H9 (cell line): ENCODE data around the gene ATG2A. TPM values are rescaled to one million over a fixed set of nuclear protein-coding genes. Genes with fewer than 3 reads are reported as not detected.

Experiments
- DNase-seq: peaks from one replicate; pipeline ENCODE4 v3.0.0-alpha.2; 2017
- H2AFZ ChIP-seq: one replicate; pipeline ENCODE4 v1.6.1; 2013; ENCODE audit warnings: mild to moderate bottlenecking, low read length, control low read depth, moderate library complexity
- H2AK5ac ChIP-seq: 2 replicates; pipeline ENCODE4 v1.6.1; 2013; ENCODE audit warnings: low read length, control low read depth, mixed read lengths; ENCODE audit not compliant: insufficient read length
- H2BK120ac ChIP-seq: one replicate; pipeline ENCODE4 v1.6.1; 2013; ENCODE audit warnings: low read depth, mild to moderate bottlenecking, low read length, control low read depth, inconsistent platforms; ENCODE audit not compliant: poor library complexity, severe bottlenecking
- H2BK12ac ChIP-seq: 2 replicates; pipeline ENCODE4 v1.6.1; 2013; ENCODE audit warnings: low read length, control low read depth, mixed read lengths, low read depth; ENCODE audit not compliant: insufficient read length
- H2BK15ac ChIP-seq: 2 replicates; pipeline ENCODE4 v1.6.1; 2013; ENCODE audit warnings: low read depth, low read length, control low read depth
- H2BK20ac ChIP-seq: one replicate; pipeline ENCODE4 v1.6.1; 2013; ENCODE audit warnings: low read depth, mild to moderate bottlenecking, low read length, control low read depth, inconsistent platforms; ENCODE audit not compliant: poor library complexity, severe bottlenecking
- H2BK5ac ChIP-seq: 2 replicates; pipeline ENCODE4 v1.6.1; 2013; ENCODE audit warnings: low read length, control low read depth, mixed read lengths; ENCODE audit not compliant: insufficient read length
- H3K14ac ChIP-seq: 2 replicates; pipeline ENCODE4 v1.6.1; 2013; ENCODE audit warnings: low read length, control low read depth; ENCODE audit not compliant: insufficient read depth
- H3K18ac ChIP-seq: 2 replicates; pipeline ENCODE4 v1.6.1; 2013; ENCODE audit warnings: low read depth, mild to moderate bottlenecking, mixed read lengths, low read length, control low read depth; ENCODE audit not compliant: insufficient read length
- H3K23ac ChIP-seq: 2 replicates; pipeline ENCODE4 v1.6.1; 2013; ENCODE audit warnings: low read length, control low read depth, mixed read lengths, low read depth; ENCODE audit not compliant: insufficient read length
- H3K23me2 ChIP-seq: 2 replicates; pipeline ENCODE4 v1.6.1; 2013; ENCODE audit warnings: low read depth, mild to moderate bottlenecking, mixed read lengths, low read length, control low read depth; ENCODE audit not compliant: insufficient read length, poor library complexity, severe bottlenecking
- H3K27ac ChIP-seq: 2 replicates; pipeline ENCODE4 v1.5.1; 2013; ENCODE audit warnings: low read length, control low read depth, mixed read lengths, low read depth; ENCODE audit not compliant: insufficient read length
- H3K27me3 ChIP-seq: 2 replicates; pipeline ENCODE4 v1.6.1; 2013; ENCODE audit warnings: low read length, control low read depth, inconsistent platforms; ENCODE audit not compliant: insufficient read depth
- H3K4ac ChIP-seq: 2 replicates; pipeline ENCODE4 v1.6.1; 2013; ENCODE audit warnings: low read depth, mild to moderate bottlenecking, control low read depth, inconsistent platforms, low read length, moderate library complexity
- H3K4me1 ChIP-seq: 2 replicates; pipeline ENCODE4 v1.6.1; 2013; ENCODE audit warnings: low read length, control low read depth, inconsistent platforms; ENCODE audit not compliant: insufficient read depth
- H3K4me2 ChIP-seq: 2 replicates; pipeline ENCODE4 v1.6.1; 2013; ENCODE audit warnings: low read length, control low read depth, mixed read lengths; ENCODE audit not compliant: insufficient read length, insufficient read depth
- H3K56ac ChIP-seq: 2 replicates; pipeline ENCODE4 v1.6.1; 2013; ENCODE audit warnings: low read depth, mild to moderate bottlenecking, mixed read lengths, low read length, control low read depth; ENCODE audit not compliant: insufficient read length
- H3K79me1 ChIP-seq: 2 replicates; pipeline ENCODE4 v1.6.1; 2013; ENCODE audit warnings: low read depth, mild to moderate bottlenecking, moderate library complexity, low read length, control low read depth, inconsistent platforms; ENCODE audit not compliant: insufficient read depth, poor library complexity, severe bottlenecking
- H3K79me2 ChIP-seq: 2 replicates; pipeline ENCODE4 v1.6.1; 2013; ENCODE audit warnings: low read length, control low read depth, inconsistent platforms; ENCODE audit not compliant: insufficient read depth
- H3K9ac ChIP-seq: 2 replicates; pipeline ENCODE4 v1.6.1; 2013; ENCODE audit warnings: low read length, control low read depth, mixed read lengths; ENCODE audit not compliant: insufficient read length; ENCODE audit errors: extremely low read depth
- H3K9me3 ChIP-seq: one replicate; pipeline ENCODE4 v1.6.1; 2013; ENCODE audit warnings: low read depth, low read length, inconsistent platforms; ENCODE audit not compliant: control insufficient read depth
- H3T11ph ChIP-seq: one replicate; pipeline ENCODE4 v1.6.1; 2013; ENCODE audit warnings: mild to moderate bottlenecking, low read length, control low read depth, inconsistent platforms
- H4K20me1 ChIP-seq: one replicate; pipeline ENCODE4 v1.6.1; 2013; ENCODE audit not compliant: control insufficient read depth, insufficient read length, insufficient read depth
- H4K5ac ChIP-seq: 2 replicates; pipeline ENCODE4 v1.6.1; 2013; ENCODE audit warnings: low read depth, mild to moderate bottlenecking, mixed read lengths, low read length, control low read depth; ENCODE audit not compliant: insufficient read length
- H4K8ac ChIP-seq: replicated peaks from 2 replicates; pipeline ENCODE4 v1.6.1; 2013; ENCODE audit warnings: low read length, control low read depth, mixed read lengths, low read depth; ENCODE audit not compliant: insufficient read length
- H4K91ac ChIP-seq: 2 replicates; pipeline ENCODE4 v1.6.1; 2013; ENCODE audit warnings: low read depth, mild to moderate bottlenecking, moderate library complexity, mixed read lengths, low read length, control low read depth; ENCODE audit not compliant: insufficient read length
- H3K27ac Mint-ChIP-seq, 3 experiments: 2 replicates in 2 of 3; 3 replicates in 1 of 3; pipeline ENCODE4 v1.8.0; 2020 to 2021; ENCODE audit warnings: mixed read lengths in 3 of 3, mild to moderate bottlenecking in 1 of 3, moderate library complexity in 1 of 3
- H3K27me3 Mint-ChIP-seq: 2 replicates; pipeline ENCODE4 v1.8.0; 2021; ENCODE audit warnings: low read depth, mild to moderate bottlenecking, moderate library complexity, mixed read lengths
- H3K36me3 Mint-ChIP-seq, 3 experiments: 2 replicates in 2 of 3; 3 replicates in 1 of 3; pipeline ENCODE4 v1.8.0; 2020 to 2021; ENCODE audit warnings: low read depth in 3 of 3, mixed read lengths in 3 of 3; ENCODE audit not compliant: insufficient read depth in 1 of 3
- H3K4me1 Mint-ChIP-seq, 2 experiments: 2 replicates each; pipeline ENCODE4 v1.8.0; 2020; ENCODE audit warnings: mixed read lengths in 2 of 2
- H3K4me3 Mint-ChIP-seq, 2 experiments: 2 replicates in 1 of 2; 3 replicates in 1 of 2; pipeline ENCODE4 v1.8.0; 2020 to 2021; ENCODE audit warnings: mild to moderate bottlenecking in 2 of 2, mixed read lengths in 2 of 2, moderate library complexity in 1 of 2
- H3K9me3 Mint-ChIP-seq, 2 experiments: 2 replicates in 1 of 2; 3 replicates in 1 of 2; pipeline ENCODE4 v1.8.0; 2020; ENCODE audit warnings: mild to moderate bottlenecking in 2 of 2, mixed read lengths in 2 of 2, moderate library complexity in 1 of 2
- CTCF ChIP-seq: fragments of 200-600 bp; sonication (generic); conservative IDR thresholded peaks from 3 replicates; pipeline ENCODE4 v1.8.0; 2021; ENCODE audit warnings: antibody characterized with exemption, mild to moderate bottlenecking
- WGBS: extraction: QIAGEN DNeasy Blood & Tissue Kit; methylation state at CpG from one replicate; pipeline ENCODE4 v1.1.7; 2013; ENCODE audit warnings: missing lambda C conversion rate, low lambda C conversion rate, mixed read lengths; ENCODE audit not compliant: insufficient read length; ENCODE audit errors: extremely low coverage; 5-methylcytosine and 5-hydroxymethylcytosine counted together
- total RNA-seq: library from RNA; stranded (reverse); gene quantifications from 2 replicates; pipeline ENCODE4 v1.2.1, GENCODE V29; 2021

Gene ATG2A
- total RNA-seq, 1 experiment from 2014 or later = 21.3 TPM

DNA sequence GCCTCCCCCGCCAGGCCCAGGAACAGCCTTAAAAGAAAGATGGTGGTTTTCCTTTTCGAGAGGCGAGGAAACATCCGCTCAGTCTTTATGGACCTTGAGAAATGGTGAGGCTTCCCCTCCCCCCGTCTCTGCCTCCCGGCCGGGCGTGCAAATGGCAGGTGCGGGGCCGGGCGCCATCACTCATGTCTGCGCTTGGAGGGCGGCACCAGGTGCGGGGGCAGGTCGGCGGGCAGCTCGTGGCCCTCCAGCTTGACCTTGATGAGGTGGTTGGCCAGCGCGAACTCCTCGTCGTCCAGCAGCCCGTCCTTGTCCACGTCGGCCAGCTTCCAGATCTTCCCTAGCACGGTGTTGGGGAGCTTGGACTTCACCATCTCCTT, 62.9 kb downstream of the ATG2A start:
- H3K4ac ChIP-seq = no peak overlapping the region
- Mint-ChIP-seq H3K4me3 (no peak overlapping the region; a peak in 1 of 5 replicates), H3K9me3 (no peaks in the 10 kb centered on the region), H3K36me3 (peaks cover 2 to 14% (median 11%) of the 10 kb centered on the region in 3 experiments; a peak in 6 of 7 replicates), H3K27me3 (no peaks in the 10 kb centered on the region), H3K27ac (no peak overlapping the region), H3K4me1 (peaks cover 15 to 16% of the 10 kb centered on the region in 2 experiments)
- no peaks in the 10 kb centered on the region for H3K23me2 ChIP-seq
- no peak overlapping the region for H3K56ac ChIP-seq
- H2AFZ ChIP-seq = no peak overlapping the region
- no peak overlapping the region for H2BK120ac ChIP-seq
- no peaks in the 10 kb centered on the region for H3K9me3 ChIP-seq
- no peaks in the 10 kb centered on the region; the same call in 1 of the 2 replicates for H3K4me1 ChIP-seq
- H4K91ac ChIP-seq = no peak overlapping the region
- no peaks in the 10 kb centered on the region for H3K79me1 ChIP-seq
- no peak overlapping the region for H3K14ac ChIP-seq
- H3K4me2 ChIP-seq = no peak overlapping the region
- H2BK12ac ChIP-seq = no peak overlapping the region
- H3T11ph ChIP-seq = no peak overlapping the region
- no peak overlapping the region for H3K9ac ChIP-seq
- no peak overlapping the region for H2AK5ac ChIP-seq
- DNase-seq = no peak
- TF ChIP-seq CTCF = no peak
- H3K27me3 ChIP-seq = no peaks in the 10 kb centered on the region
- no peak overlapping the region for H4K5ac ChIP-seq
- H3K79me2 ChIP-seq = no peaks in the 10 kb centered on the region
- H2BK20ac ChIP-seq = no peak overlapping the region
- H3K27ac ChIP-seq = no peak overlapping the region
- no peak overlapping the region for H2BK5ac ChIP-seq
- WGBS = no CpG with 5 or more reads among the region's 25 CpGs
- H3K18ac ChIP-seq = no peak overlapping the region
- no peak overlapping the region for H3K23ac ChIP-seq
- no peak overlapping the region for H2BK15ac ChIP-seq
- H4K8ac ChIP-seq = no peak overlapping the region
- H4K20me1 ChIP-seq = no peaks in the 10 kb centered on the region
